HCT116 (cell line): ENCODE measurements around the gene PTPRF.

Experiments
- EZH2 ChIP-seq: fragments of 200-600 bp; sonication (generic); IDR thresholded peaks from 2 replicates; pipeline ENCODE4 v1.6.1; 2017; ENCODE audit warnings: antibody characterized with exemption, mixed run types
- FOSL1 ChIP-seq: IDR thresholded peaks from 2 replicates; pipeline ENCODE4 v1.6.1; 2012; ENCODE audit warnings: low read depth
- JUND ChIP-seq: IDR thresholded peaks from 2 replicates; pipeline ENCODE4 v1.6.1; 2012
- POLR2A ChIP-seq: IDR thresholded peaks from 2 replicates; pipeline ENCODE4 v1.7.0; 2011; ENCODE audit warnings: borderline replicate concordance; ENCODE audit not compliant: insufficient read depth, insufficient read length; ENCODE audit errors: extremely low read depth
- POLR2AphosphoS5 ChIP-seq: IDR thresholded peaks from 2 replicates; pipeline ENCODE4 v1.6.1; 2011; ENCODE audit warnings: mild to moderate bottlenecking, low read depth, low read length, moderate library complexity
- RAD21 ChIP-seq: IDR thresholded peaks from 2 replicates; pipeline ENCODE4 v1.6.1; 2012; ENCODE audit warnings: low read depth, mild to moderate bottlenecking
- SIN3A ChIP-seq: IDR thresholded peaks from 2 replicates; pipeline ENCODE4 v1.6.1; 2012; ENCODE audit warnings: low read depth
- YY1 ChIP-seq: IDR thresholded peaks from 2 replicates; pipeline ENCODE4 v1.6.1; 2011; ENCODE audit warnings: low read length, low read depth, moderate library complexity, mild to moderate bottlenecking; ENCODE audit not compliant: insufficient replicate concordance; ENCODE audit errors: extremely low read depth
- ZNF274 ChIP-seq: fragments of 200-500 bp; sonication (Bioruptor generic); IDR thresholded peaks from 2 replicates; pipeline ENCODE4 v1.6.1; 2014; ENCODE audit warnings: mild to moderate bottlenecking, low read depth, low read length, inconsistent platforms
- TF ChIP-seq, protein P1 (sequence below), 3 experiments: fragments of 200-600 bp in 1 of 3; sonication (generic) in 1 of 3; IDR thresholded peaks in 2 of 3; conservative IDR thresholded peaks in 1 of 3; 2 replicates each; pipeline ENCODE4 v1.5.1; 2012 to 2017; ENCODE audit warnings: low read depth in 2 of 3, low read length in 2 of 3, antibody characterized with exemption in 1 of 3, borderline replicate concordance in 1 of 3, control low read depth in 1 of 3, mild to moderate bottlenecking in 1 of 3, mixed read lengths in 1 of 3, mixed run types in 1 of 3, moderate library complexity in 1 of 3; ENCODE audit not compliant: insufficient read depth in 1 of 3
- TF ChIP-seq, protein P2 (sequence below): IDR thresholded peaks from 2 replicates; pipeline ENCODE4 v1.6.1; 2012; ENCODE audit warnings: low read depth
- TF ChIP-seq, protein P3 (sequence below): IDR thresholded peaks from 2 replicates; pipeline ENCODE4 v1.6.1; 2012
- TF ChIP-seq, protein P4 (sequence below): IDR thresholded peaks from 2 replicates; pipeline ENCODE4 v1.6.1; 2011; ENCODE audit warnings: mild to moderate bottlenecking, low read length, moderate library complexity; ENCODE audit not compliant: insufficient replicate concordance; ENCODE audit errors: extremely low read depth

DNA sequence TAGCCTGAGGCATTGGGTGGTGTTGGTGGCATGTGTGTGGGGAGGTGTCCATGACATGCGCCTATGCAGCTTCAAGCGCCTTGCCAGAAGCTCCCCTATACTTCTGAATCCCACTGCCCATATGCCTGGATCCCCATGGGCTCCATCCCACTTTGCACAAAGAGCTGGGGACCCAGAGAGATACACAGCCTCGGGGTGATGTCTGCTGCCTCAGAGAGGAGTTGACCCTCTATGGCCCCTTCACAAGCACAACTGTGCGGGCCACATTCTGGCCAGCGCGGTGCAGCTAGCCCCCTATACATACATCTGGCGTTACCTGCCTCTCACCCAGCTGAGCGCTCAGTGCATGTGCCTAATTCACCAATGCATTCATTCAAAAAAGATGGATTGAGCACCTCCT is 9.6 kb upstream of the PTPRF start:
- TF ChIP-seq JUND, result no peak
- TF ChIP-seq, protein P1, sequence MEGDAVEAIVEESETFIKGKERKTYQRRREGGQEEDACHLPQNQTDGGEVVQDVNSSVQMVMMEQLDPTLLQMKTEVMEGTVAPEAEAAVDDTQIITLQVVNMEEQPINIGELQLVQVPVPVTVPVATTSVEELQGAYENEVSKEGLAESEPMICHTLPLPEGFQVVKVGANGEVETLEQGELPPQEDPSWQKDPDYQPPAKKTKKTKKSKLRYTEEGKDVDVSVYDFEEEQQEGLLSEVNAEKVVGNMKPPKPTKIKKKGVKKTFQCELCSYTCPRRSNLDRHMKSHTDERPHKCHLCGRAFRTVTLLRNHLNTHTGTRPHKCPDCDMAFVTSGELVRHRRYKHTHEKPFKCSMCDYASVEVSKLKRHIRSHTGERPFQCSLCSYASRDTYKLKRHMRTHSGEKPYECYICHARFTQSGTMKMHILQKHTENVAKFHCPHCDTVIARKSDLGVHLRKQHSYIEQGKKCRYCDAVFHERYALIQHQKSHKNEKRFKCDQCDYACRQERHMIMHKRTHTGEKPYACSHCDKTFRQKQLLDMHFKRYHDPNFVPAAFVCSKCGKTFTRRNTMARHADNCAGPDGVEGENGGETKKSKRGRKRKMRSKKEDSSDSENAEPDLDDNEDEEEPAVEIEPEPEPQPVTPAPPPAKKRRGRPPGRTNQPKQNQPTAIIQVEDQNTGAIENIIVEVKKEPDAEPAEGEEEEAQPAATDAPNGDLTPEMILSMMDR (IDR thresholded peaks at IDR 0.05 in 2 of 3, conservative IDR thresholded peaks at IDR 0.05 in 1 of 3; ENCODE audit: borderline replicate concordance in 1 of 3, insufficient read depth in 1 of 3, low read depth in 2 of 3, low read length in 2 of 3), result no peak
- TF ChIP-seq POLR2AphosphoS5, result no peak
- TF ChIP-seq, protein P2, sequence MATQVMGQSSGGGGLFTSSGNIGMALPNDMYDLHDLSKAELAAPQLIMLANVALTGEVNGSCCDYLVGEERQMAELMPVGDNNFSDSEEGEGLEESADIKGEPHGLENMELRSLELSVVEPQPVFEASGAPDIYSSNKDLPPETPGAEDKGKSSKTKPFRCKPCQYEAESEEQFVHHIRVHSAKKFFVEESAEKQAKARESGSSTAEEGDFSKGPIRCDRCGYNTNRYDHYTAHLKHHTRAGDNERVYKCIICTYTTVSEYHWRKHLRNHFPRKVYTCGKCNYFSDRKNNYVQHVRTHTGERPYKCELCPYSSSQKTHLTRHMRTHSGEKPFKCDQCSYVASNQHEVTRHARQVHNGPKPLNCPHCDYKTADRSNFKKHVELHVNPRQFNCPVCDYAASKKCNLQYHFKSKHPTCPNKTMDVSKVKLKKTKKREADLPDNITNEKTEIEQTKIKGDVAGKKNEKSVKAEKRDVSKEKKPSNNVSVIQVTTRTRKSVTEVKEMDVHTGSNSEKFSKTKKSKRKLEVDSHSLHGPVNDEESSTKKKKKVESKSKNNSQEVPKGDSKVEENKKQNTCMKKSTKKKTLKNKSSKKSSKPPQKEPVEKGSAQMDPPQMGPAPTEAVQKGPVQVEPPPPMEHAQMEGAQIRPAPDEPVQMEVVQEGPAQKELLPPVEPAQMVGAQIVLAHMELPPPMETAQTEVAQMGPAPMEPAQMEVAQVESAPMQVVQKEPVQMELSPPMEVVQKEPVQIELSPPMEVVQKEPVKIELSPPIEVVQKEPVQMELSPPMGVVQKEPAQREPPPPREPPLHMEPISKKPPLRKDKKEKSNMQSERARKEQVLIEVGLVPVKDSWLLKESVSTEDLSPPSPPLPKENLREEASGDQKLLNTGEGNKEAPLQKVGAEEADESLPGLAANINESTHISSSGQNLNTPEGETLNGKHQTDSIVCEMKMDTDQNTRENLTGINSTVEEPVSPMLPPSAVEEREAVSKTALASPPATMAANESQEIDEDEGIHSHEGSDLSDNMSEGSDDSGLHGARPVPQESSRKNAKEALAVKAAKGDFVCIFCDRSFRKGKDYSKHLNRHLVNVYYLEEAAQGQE, result no peak
- no peak for TF ChIP-seq YY1
- no peak for TF ChIP-seq FOSL1
- TF ChIP-seq POLR2A, result no peak
- TF ChIP-seq ZNF274, result no peak
- no peak for TF ChIP-seq SIN3A
- TF ChIP-seq, protein P3, sequence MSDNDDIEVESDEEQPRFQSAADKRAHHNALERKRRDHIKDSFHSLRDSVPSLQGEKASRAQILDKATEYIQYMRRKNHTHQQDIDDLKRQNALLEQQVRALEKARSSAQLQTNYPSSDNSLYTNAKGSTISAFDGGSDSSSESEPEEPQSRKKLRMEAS, result no peak
- TF ChIP-seq, protein P4, sequence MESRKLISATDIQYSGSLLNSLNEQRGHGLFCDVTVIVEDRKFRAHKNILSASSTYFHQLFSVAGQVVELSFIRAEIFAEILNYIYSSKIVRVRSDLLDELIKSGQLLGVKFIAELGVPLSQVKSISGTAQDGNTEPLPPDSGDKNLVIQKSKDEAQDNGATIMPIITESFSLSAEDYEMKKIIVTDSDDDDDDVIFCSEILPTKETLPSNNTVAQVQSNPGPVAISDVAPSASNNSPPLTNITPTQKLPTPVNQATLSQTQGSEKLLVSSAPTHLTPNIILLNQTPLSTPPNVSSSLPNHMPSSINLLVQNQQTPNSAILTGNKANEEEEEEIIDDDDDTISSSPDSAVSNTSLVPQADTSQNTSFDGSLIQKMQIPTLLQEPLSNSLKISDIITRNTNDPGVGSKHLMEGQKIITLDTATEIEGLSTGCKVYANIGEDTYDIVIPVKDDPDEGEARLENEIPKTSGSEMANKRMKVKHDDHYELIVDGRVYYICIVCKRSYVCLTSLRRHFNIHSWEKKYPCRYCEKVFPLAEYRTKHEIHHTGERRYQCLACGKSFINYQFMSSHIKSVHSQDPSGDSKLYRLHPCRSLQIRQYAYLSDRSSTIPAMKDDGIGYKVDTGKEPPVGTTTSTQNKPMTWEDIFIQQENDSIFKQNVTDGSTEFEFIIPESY, result no peak
- TF ChIP-seq RAD21, result no peak
- no peak for TF ChIP-seq EZH2
